SH-SY5Y (cell line): ENCODE measurements around the gene RABGAP1L.

Experiments used
- GATA2 ChIP-seq: IDR thresholded peaks from 2 replicates; pipeline ENCODE4 v1.6.1; 2011; ENCODE audit warnings: mild to moderate bottlenecking, low read depth, low read length
- GATA3 ChIP-seq: IDR thresholded peaks from 2 replicates; pipeline ENCODE4 v1.6.1; 2011; ENCODE audit warnings: low read depth, mild to moderate bottlenecking, low read length, moderate library complexity

- no peak for TF ChIP-seq GATA2
- TF ChIP-seq GATA3: no peak
These were observed 155.9 kb downstream of the RABGAP1L start for GRCh38 chr1:174315239-174315638.
